Fibroblast of mammary gland (primary cell): ENCODE data around the gene MYO7A.

Experiments used
- DNase-seq: peaks from one replicate; pipeline ENCODE4 v3.0.0-alpha.2; 2010; ENCODE audit warnings: low read depth
- H3K4me3 ChIP-seq: 2 replicates; pipeline ENCODE4 v1.5.1; 2011; ENCODE audit warnings: low read depth, mild to moderate bottlenecking, low read length, moderate library complexity; ENCODE audit not compliant: control insufficient read depth
- CTCF ChIP-seq: conservative IDR thresholded peaks from 2 replicates; pipeline ENCODE4 v1.5.1; 2011; ENCODE audit warnings: low read depth, low read length, inconsistent platforms; ENCODE audit not compliant: control insufficient read depth, insufficient read depth

The MYO7A gene

DNA sequence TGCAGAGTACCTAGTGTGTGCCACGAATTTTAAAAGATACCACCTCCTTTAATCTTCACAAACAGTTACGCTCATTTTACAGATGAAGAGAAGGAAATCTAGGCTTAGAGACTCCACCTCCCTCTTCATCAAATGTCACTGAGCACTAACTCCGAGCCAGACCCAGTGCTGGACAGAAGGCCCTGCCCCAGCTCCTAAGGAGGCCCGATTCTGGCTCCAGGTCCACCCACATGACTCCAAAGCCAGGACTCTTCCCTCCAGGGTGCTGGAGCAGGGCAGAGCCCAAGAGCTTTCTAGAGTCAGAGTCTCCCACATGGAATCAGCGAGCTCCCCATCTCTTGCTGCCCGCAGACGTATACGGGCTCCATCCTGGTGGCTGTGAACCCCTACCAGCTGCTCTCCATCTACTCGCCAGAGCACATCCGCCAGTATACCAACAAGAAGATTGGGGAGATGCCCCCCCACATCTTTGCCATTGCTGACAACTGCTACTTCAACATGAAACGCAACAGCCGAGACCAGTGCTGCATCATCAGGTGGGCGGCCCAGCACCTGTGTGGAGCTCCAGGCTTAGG is 27.6 kb downstream of the MYO7A start:
- no peak for TF ChIP-seq CTCF
- H3K4me3 ChIP-seq, result no peak overlapping the region
- no peak for DNase-seq

DNA sequence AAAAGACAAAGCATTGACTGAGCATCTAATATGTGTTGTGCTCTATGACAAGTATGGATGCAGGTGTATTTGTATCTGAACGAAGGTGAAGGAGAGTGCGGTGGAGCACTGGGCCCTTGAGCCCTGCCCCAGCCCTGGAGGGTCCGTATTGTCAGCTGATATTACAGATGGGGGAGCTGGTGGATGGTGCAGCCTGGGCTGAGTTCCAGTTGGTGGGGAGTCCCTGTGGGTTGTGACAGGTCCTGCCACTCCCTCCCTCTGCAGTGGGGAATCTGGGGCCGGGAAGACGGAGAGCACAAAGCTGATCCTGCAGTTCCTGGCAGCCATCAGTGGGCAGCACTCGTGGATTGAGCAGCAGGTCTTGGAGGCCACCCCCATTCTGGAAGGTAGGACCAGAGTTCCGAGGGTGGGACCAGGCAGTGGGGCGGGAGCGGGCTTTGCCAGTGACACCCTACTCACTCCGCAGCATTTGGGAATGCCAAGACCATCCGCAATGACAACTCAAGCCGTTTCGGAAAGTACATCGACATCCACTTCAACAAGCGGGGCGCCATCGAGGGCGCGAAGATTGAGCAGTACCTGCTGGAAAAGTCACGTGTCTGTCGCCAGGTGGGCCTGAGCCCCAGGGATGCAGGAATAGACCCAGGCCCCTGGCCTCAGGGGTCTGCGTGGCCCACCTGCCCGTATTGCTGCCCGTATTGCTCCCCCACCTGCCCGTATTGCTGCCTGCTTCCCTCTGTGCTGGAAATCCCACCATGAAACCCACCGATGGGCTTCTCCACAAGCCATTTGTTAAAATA is 28.6 kb downstream of the MYO7A start:
- H3K4me3 ChIP-seq, result no peak overlapping the region
- no peak for TF ChIP-seq CTCF
- DNase-seq, result no peak

DNA sequence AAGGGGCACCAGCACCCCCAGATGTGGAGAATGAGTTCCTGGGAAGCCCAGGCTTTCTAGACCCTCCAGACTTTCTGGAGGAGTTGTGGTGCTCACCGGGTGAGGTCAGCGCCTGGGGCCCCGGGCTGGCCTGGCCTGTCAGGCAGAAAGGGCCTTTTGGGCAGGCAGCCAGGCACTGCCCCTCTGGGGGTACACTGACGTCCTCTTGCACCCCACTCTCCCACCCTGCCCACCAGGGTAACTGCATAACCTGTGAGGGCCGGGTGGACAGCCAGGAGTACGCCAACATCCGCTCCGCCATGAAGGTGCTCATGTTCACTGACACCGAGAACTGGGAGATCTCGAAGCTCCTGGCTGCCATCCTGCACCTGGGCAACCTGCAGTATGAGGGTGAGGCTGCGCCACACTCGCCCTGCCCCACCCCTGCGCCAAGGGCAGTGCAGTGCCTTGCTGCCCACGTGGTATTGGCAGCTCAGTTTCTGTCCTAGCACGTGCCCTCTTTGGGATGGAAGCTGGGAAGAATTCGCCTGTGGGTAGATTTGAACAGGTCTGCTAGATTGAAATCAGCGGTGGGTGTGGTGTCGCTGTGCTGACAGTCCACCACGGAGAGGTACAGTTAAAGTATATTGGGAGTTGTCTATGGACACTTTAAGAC is 30.1 kb downstream of the MYO7A start:
- H3K4me3 ChIP-seq, result no peak overlapping the region
- TF ChIP-seq CTCF, result no peak
- no peak for DNase-seq

DNA sequence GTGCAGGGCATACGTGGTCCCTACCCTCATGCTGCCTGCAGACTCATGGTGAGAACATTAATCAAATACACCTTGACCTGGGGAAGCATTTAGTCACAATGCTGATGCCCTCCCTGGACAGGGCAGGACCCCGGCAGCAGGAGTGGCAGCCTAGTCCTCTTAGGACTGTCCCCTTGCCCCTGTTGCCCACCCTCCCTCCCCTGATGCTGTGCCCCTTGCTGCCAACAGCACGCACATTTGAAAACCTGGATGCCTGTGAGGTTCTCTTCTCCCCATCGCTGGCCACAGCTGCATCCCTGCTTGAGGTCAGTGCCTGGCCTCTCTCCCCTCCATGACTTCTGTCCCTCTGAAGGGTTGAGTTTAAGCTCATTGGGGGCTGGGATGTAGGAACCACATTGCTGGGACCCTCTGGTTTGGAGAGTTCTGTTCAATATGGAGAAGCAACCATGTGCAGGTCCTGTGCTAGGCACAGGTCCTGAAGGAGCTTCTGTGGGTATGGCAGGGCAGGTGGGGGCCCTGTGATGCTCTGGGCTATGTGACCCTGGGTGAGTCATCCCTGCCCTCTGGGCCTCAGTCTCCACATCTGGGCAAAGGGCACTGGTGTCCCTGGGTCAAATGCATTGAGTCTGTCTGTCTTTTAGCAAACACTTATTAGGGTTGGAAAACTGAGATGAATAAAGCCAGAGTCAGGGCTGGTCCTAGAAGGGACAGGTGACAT is 31.3 kb downstream of the MYO7A start:
- no peak for TF ChIP-seq CTCF
- DNase-seq, result no peak
- no peak overlapping the region for H3K4me3 ChIP-seq

GRCh38 chr11:77159937-77160495 is 32.0 kb downstream of the MYO7A start:
- no peak for TF ChIP-seq CTCF
- no peak for DNase-seq
- H3K4me3 ChIP-seq, result no peak overlapping the region

DNA sequence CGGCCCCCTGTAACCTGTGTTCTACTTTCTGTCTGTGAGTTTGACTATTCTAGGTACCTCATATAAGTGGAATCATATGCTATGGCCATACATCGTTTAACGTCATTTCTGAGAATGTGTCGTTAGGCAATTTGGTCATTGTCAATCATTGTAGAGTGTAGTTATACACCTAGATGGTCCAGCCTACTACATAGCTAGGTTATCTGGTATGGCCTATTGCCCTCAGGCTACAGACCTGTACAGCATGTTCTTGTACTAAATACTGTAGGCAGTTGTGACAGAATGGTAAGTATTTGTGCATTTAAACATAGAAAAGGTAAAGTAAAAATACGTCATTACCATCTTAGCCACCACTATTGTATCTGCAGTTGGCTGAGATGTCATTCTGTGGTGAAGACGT is 35.2 kb downstream of the MYO7A start:
- H3K4me3 ChIP-seq, result no peak overlapping the region
- no peak for TF ChIP-seq CTCF
- no peak for DNase-seq
